Epithelial cell of proximal tubule (primary cell): Measurements from ENCODE around the gene FGD6. TPM values are rescaled to one million over a fixed set of nuclear protein-coding genes. Genes with fewer than 3 reads are reported as not detected.

ENCODE experiments used
- DNase-seq: peaks from one replicate; pipeline ENCODE4 v3.0.0-alpha.2; 2011; ENCODE audit warnings: low read depth
- H3K4me3 ChIP-seq: 2 replicates; pipeline ENCODE4 v1.5.1; 2011; ENCODE audit warnings: low read depth, mild to moderate bottlenecking, low read length
- CTCF ChIP-seq: conservative IDR thresholded peaks from 2 replicates; pipeline ENCODE4 v1.5.1; 2012; ENCODE audit warnings: low read depth, mild to moderate bottlenecking, low read length
- total RNA-seq: library from RNA; depleted of rRNA; stranded (reverse); fragments of >200 nt; gene quantifications from 2 replicates; pipeline ENCODE4 v1.2.3, GENCODE V29; 2015

The FGD6 gene
- total RNA-seq, 1 donor from 2014 or later = 32.2 TPM

- TF ChIP-seq CTCF = no peak
- DNase-seq = no peak
- no peak overlapping the region for H3K4me3 ChIP-seq
Measured at GRCh38 chr12:95130096-95130495, 87.2 kb downstream of the FGD6 start.

GRCh38 chr12:95129115-95129514, 88.2 kb downstream of the FGD6 start:
- no peak for TF ChIP-seq CTCF
- no peak overlapping the region for H3K4me3 ChIP-seq
- no peak for DNase-seq

GRCh38 chr12:95126736-95127135, 90.5 kb downstream of the FGD6 start:
- DNase-seq = no peak
- no peak for TF ChIP-seq CTCF
- H3K4me3 ChIP-seq = no peak overlapping the region

- DNase-seq = no peak
- no peak for TF ChIP-seq CTCF
- no peak overlapping the region for H3K4me3 ChIP-seq
Measured at GRCh38 chr12:95126076-95126475, 91.2 kb downstream of the FGD6 start.

- DNase-seq = no peak
- TF ChIP-seq CTCF = no peak
- no peak overlapping the region for H3K4me3 ChIP-seq
Measured at GRCh38 chr12:95124106-95124505, 93.2 kb downstream of the FGD6 start.

- peak overlapping the region; percentile 20 for H3K4me3 ChIP-seq
- no peak for TF ChIP-seq CTCF
- no peak for DNase-seq
Measured at GRCh38 chr12:95118788-95119179, 98.5 kb downstream of the FGD6 start.

- no peak for TF ChIP-seq CTCF
- peak overlapping the region; percentile 20 for H3K4me3 ChIP-seq
- DNase-seq = peak; percentile 94
Measured at GRCh38 chr12:95118138-95118787, 99.0 kb downstream of the FGD6 start.
